Epithelial cell of proximal tubule (primary cell): Measurements from ENCODE around the gene PTK6. TPM values are rescaled to one million over a fixed set of nuclear protein-coding genes. Genes with fewer than 3 reads are reported as not detected.

Source experiments
- DNase-seq: peaks from one replicate; pipeline ENCODE4 v3.0.0-alpha.2; 2011; ENCODE audit warnings: low read depth
- H3K4me3 ChIP-seq: 2 replicates; pipeline ENCODE4 v1.5.1; 2011; ENCODE audit warnings: low read depth, mild to moderate bottlenecking, low read length
- CTCF ChIP-seq: conservative IDR thresholded peaks from 2 replicates; pipeline ENCODE4 v1.5.1; 2012; ENCODE audit warnings: low read depth, mild to moderate bottlenecking, low read length
- total RNA-seq: library from RNA; depleted of rRNA; stranded (reverse); fragments of >200 nt; gene quantifications from 2 replicates; pipeline ENCODE4 v1.2.3, GENCODE V29; 2015

Gene PTK6
- total RNA-seq, 1 donor from 2014 or later, result not detected

GRCh38 chr20:63543733-63544132 is 6.6 kb upstream of the PTK6 start:
- TF ChIP-seq CTCF, result no peak
- H3K4me3 ChIP-seq, result no peak overlapping the region

GRCh38 chr20:63543131-63543530 is 6.0 kb upstream of the PTK6 start:
- no peak for DNase-seq
- TF ChIP-seq CTCF, result no peak
- no peak overlapping the region for H3K4me3 ChIP-seq

More at GRCh38 chr20:63543733-63544132, 6.6 kb upstream of the PTK6 start:
- DNase-seq, result no peak

GRCh38 chr20:63542696-63543095 is 5.5 kb upstream of the PTK6 start:
- TF ChIP-seq CTCF, result no peak
- no peak for DNase-seq
- H3K4me3 ChIP-seq, result no peak overlapping the region

- TF ChIP-seq CTCF, result no peak
- no peak overlapping the region for H3K4me3 ChIP-seq
- no peak for DNase-seq
Measured at GRCh38 chr20:63542031-63542559, 4.9 kb upstream of the PTK6 start.

GRCh38 chr20:63541371-63541770 is 4.2 kb upstream of the PTK6 start:
- no peak overlapping the region for H3K4me3 ChIP-seq
- DNase-seq, result no peak
- TF ChIP-seq CTCF, result no peak

- H3K4me3 ChIP-seq, result no peak overlapping the region
- no peak for TF ChIP-seq CTCF
- DNase-seq, result no peak
Measured at GRCh38 chr20:63540417-63541186, 3.4 kb upstream of the PTK6 start.
